Subcutaneous adipose tissue (tissue), 4 donors: ENCODE results near the gene TFEB. TPM values are rescaled to one million over a fixed set of nuclear protein-coding genes. Genes with fewer than 3 reads are reported as not detected.

Source experiments
- CTCF ChIP-seq: fragments of 450-650 bp; IDR thresholded peaks from one replicate; pipeline ENCODE4 v1.5.1; 2016; ENCODE audit warnings: low read depth, mild to moderate bottlenecking, control low read depth, antibody characterized with exemption, moderate library complexity
- total RNA-seq, 4 donors: library from RNA; depleted of rRNA; stranded (reverse); fragments of >200 nt; gene quantifications; one replicate each; pipeline ENCODE4 v1.1.0, GENCODE V29; 2016

The TFEB gene
- total RNA-seq, 4 donors from 2014 or later: 6.5 to 11.9 (median 10.9) TPM

GRCh38 chr6:41770381-41771057, 35.1 kb upstream of the TFEB start:
- no peak for TF ChIP-seq CTCF

DNA sequence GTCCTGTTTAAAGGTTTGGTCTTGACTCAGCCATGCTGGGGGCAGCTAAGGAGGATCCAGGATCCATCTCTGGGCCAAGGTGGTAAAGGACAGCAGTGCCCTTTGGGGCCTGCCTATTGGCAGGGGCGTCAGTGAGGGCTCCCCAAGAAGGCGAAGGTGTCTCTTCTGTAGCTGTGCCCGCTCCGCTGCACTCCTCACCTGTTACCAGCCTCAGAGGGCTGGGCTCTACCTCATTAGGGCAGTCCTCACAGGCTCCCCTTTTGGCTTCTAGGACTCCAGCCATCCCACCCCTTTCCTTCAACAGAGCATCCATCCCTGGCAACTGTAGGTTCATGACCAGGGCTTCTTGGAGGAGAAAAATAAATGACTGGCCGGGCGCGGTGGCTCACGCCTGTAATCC, 34.0 kb upstream of the TFEB start:
- no peak for TF ChIP-seq CTCF

DNA sequence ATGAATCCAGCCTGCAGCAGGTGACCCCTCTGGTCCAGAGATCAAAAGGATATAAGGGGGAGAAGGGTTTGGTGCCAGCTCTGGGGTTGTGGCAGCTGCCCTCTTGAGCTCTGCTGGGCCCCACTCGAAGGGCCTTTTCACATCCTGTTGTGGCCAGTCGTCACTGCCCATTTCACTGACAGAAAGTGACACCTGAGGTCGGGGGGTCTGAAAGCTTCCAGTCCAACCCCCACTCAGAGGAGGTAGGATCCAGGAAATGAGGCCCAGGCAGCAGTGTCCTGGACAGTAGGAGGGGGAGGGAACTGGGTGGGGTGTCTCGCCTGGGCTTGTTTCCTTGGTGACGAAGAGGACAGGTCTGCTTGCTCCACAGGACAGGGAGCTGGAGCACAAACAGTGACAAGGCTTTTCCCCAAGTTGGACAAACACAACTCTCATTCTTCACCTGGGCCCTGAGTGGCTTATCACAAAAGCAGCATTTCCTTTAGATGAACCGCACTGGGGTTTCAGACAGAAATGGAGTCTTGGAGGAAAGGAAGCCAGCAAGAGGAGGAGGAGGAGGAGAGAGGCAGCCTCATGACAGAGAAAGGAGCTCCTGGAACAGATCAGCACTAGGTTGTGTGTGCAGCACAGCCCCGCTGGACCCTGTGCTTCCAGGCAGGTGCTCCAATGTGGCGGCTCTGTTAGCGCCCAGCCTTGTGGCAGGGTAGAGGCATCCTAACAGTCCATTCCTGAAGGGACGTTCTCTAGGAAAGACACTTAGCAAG, 33.3 kb upstream of the TFEB start:
- no peak for TF ChIP-seq CTCF

GRCh38 chr6:41767112-41767833, 31.9 kb upstream of the TFEB start:
- no peak for TF ChIP-seq CTCF

- no peak for TF ChIP-seq CTCF
These were observed 28.1 kb upstream of the TFEB start for GRCh38 chr6:41763470-41763869.

DNA sequence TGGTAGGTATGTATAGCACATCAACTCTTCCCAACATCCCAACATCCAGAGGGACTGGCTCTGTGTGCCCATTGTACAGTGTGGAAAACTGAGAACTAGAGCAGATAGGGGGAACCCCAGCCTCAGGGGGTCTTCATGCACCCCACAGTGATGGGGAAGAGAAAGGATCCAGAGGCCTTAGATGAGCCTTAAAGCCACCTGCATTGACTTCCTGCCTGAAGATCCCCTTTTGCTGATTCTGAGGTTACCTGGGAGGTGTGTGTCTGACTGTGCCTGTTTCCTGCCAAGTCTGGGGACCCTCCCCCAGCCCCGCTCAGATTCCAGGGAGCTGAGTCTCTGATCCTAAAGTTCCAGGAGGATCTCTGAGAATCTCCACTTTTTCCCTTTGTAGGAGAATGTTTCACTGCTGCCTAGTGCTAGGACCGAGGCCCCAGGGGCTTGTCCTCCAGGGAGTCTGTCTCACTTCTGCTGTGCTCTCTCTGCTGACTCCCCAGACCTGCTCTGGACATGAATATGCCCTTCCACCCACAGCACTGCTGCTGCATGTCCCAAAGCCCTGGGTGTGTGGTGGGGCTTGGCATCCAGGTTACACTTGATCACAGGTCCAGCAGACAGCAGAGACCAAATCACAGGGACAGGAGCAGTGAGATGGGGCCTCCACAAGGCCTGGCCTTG, 24.6 kb upstream of the TFEB start:
- no peak for TF ChIP-seq CTCF
